ENCODE measurements around the gene GPR143.

GRCh38 chrX:9785944-9786797, 20.5 kb upstream of the GPR143 start, which contains the start of gene SHROOM2:
- TF ChIP-seq EZH2 (IDR thresholded peaks at IDR 0.05; ENCODE audit: borderline replicate concordance) = no peak
- TF ChIP-seq CTCF (IDR thresholded peaks at IDR 0.05; ENCODE audit: poor library complexity) = no peak

Data from hepatocyte (in vitro differentiated cells).